Right lung (tissue), 5 donors: ENCODE data around the gene STARD9. TPM values are rescaled to one million over a fixed set of nuclear protein-coding genes. Genes with fewer than 3 reads are reported as not detected.

Experiments
- DNase-seq, 2 donors: peaks; one replicate each; pipeline ENCODE4 v3.0.0-alpha.2; 2013
- polyA plus RNA-seq, 5 donors: library from polyadenylated mRNA; unstranded; fragments of 120-200 nt; gene quantifications; one replicate each; pipeline versions ENCODE4 v1.2.1 to v1.2.3, GENCODE V29; 2013; ENCODE audit warnings: inconsistent platforms in 1 of 5, low replicate concordance in 1 of 5; ENCODE audit not compliant: insufficient read length in 5 of 5, insufficient read depth in 1 of 5

Gene STARD9
- polyA plus RNA-seq, 5 donors, result 13.2 to 22.1 (median 16.9) TPM

- DNase-seq, result no peak
These were observed 117.6 kb downstream of the STARD9 start for GRCh38 chr15:42692997-42693396.

- DNase-seq, result no peak
These were observed 118.1 kb downstream of the STARD9 start for GRCh38 chr15:42693496-42693895.

- DNase-seq, result no peak
These were observed 118.5 kb downstream of the STARD9 start for GRCh38 chr15:42693942-42694341.

- DNase-seq, result no peak
These were observed 119.0 kb downstream of the STARD9 start for GRCh38 chr15:42694398-42694797.

DNA sequence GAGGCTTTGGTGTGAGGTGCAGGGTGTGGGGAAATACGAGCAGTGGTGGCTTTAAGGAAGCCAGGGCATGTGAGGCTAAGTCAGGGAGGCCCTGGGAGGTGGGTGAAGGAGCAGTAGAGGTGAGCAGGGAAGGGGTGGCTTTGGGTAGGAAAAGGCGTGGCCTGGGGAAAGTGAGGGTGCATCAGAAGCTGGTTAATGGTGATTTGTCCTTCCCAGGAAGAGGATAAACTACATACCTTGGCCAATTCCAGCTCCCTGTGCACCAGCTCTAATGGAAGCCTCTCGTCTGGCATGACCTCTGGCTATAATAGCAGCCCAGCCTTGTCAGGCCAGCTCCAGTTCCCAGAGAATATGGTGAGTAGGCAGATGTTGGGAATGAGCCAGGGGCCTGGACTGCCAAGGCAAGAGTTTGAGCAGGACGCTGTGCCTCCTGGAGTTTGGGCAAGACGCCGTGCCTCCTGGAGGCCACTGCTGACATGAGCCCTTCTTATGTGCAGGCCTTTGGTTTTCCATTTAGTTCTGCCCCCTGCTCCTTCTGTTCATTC lies 120.2 kb downstream of the STARD9 start:
- DNase-seq, result no peak

DNA sequence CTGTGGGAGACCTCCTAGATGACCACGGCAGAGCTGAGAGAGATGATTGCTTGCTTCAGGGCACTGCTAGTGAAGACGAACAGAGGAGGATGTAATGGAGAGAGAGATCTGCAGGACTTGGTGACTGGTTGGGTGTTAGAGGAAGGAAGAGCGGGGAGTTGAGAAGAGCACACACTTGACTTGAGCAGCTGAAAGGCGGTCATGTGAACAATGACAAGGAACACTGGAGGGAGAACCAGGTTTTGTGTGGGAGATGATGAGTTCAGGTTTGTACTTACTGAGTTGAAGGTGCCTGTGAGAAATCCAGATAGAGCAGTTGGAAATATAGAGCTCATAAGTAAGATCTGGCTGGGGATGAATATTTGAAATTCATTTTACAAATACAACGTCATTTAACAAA lies 121.2 kb downstream of the STARD9 start:
- no peak for DNase-seq

DNA sequence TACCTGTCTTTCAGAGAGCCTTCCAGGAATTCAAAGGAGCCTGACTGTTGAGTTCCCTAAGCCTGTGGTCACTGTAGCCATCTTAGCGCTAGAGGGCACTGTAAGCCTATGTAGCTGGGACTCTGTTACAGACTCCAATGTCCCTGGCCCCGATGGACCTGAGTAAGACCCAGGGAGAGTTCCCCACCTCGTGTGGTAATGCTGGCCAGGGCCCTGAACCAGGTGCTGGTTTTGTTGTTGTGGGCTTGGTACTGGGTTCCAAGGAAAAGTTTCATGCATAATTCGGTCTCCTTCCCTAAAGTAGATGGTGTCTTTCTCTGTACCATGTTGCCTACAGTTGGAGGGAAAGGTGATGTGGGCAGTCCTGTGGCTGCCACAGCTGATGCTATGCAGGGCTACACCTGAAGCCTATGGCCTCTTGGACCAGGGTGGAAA lies 129.1 kb downstream of the STARD9 start:
- peak; percentile 29 to 60 for DNase-seq

DNA sequence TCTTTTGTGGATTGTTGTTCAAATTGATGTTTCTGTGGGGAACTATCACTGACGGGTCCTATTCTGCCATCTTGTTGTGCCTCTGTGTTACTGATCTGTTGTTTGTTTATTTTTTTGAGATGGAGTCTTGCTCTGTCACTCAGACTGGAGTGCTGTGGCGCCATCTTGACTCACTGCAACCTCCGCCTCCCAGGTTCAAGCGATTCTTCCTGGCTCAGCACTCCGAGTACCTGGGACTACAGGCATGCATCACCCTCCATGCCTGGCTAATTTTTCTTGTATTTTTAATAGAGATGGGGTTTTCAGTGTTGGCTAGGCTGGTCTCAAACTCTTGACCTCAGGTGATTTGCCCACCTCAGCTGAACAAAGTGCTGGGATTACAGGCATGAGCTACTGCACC lies 129.9 kb downstream of the STARD9 start:
- DNase-seq, result no peak

GRCh38 chr15:42707068-42707467 lies 131.7 kb downstream of the STARD9 start:
- DNase-seq, result no peak

DNA sequence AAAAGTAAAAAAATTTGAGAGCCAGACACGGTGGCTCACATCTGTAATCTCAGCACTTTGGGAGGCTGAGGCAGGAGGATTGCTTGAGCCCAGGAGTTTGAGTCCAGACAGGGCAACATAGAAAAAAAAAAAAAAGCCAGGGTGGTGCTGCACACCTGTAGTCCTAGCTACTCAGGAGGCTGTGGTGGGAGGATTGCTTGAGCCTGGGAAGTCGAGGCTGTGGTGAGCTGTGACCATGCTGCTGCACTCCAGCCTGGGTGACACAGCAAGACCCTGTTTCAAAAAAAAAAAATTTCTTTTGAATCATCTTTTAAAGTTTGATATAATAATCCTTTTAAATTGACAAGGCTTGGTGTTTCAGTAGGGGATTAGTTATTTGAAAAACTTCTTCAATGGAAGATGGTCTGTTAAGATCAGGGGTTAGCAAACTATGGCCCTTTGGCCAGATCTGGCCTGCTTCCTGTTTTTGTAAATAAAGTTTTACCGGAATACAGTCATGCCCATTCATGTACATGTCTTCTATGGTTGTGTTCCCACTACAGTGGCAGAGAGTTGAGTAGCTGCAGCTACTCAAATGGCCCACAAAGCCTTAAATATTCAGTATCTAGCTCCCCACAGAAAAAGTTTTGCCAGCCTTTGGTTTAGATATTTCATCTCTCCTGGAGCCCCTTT lies 132.6 kb downstream of the STARD9 start:
- DNase-seq, result no peak

DNA sequence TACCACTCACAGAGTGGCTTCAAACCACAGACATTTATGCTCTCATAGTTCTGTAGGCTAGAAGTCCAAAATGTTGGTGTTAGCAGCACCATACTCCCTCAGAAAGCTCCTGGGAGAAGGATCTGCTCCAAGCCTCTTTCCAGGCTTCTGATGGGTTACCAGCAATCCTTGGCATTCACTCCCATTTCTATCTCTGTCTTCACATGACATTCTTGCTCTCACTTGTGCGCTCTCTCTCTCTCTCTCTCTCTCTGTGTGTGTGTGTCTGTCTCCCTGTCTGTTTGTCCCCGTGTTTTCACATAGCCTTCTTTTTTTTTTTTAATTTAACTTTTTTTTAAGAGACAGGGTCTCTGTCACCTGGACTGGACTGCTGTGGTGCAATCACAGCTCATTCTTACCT lies 135.3 kb downstream of the STARD9 start:
- no peak for DNase-seq

GRCh38 chr15:42711746-42712145 lies 136.3 kb downstream of the STARD9 start:
- no peak for DNase-seq

- DNase-seq, result no peak
These were observed 137.2 kb downstream of the STARD9 start for GRCh38 chr15:42712584-42712983.

DNA sequence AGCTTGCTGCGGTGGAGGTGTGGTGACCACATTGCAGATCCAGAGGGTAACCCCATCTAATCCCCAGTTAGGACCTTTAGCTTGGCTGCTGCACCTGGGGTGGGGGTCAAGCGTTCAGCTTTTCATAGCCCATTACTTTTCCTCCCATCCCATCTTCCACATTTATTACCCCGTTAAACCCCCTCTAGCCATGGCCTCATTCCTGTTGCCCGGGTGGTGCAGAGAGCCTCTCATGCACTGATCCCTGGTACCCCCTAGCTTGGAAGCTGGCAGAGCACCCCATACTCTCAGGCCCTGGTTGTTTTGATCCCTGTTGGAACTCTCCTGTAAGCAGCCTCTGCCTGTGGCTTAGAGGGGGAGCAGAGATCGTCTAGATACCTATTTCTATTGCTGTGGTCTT lies 140.7 kb downstream of the STARD9 start:
- DNase-seq, result no peak

GRCh38 chr15:42716626-42717025 lies 141.2 kb downstream of the STARD9 start:
- no peak for DNase-seq

DNA sequence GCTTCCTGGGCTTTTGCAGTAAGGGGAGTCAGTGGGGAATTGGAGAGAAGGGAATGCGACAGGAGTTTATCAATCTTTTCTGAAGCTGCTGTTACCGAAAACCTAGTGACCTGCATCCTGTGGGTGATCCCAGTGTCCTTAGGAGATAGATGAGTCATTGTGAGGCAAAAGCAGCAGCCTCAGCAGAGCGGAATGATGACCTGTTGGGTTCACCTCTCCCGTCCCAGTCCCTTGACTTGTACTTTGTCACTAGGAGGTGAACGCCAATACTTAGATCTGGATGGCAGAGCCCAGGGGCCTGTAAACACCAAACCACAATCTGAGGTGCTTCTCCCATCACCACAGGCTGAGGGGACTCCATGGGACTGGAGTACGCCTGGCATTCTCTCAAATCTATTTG lies 143.6 kb downstream of the STARD9 start:
- no peak for DNase-seq

DNA sequence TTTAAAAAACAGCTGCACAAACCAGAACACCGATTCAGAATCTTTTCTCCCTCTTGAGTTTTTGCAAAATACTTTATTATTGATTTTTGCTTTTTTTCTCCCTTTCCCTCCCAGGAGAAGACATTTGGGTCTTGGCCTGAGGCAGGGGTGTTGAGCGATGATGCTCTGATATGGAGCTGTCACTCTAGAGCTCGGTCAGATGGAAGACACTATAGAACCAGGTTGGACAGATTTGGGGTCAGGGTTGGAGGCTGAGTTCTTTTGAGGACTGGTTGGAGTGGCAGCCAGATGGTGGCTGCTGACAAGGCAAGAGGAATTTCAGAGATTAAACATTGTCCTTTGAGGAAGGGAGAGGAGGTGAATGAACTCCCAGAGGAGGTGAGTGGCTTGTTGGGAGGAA lies 144.7 kb downstream of the STARD9 start:
- no peak for DNase-seq

DNA sequence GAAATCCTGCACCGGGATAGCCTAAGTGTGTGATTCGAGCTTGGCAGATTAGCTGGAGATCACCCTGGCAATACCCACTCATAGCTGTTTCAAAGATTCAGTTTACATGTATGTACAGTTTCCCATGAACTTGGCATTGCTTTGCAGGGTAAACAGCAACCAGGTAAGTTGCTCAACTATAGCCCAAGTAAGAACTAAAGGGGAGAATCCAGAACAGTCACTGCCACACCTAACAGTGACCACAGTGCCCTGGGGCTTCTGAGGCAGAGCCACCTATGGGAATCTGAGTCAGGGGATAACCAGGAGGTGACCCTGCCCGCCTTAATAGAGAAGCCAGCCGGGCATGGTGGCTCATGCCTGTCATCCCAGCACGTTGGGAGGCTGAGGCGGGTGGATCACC lies 145.6 kb downstream of the STARD9 start:
- no peak for DNase-seq

DNA sequence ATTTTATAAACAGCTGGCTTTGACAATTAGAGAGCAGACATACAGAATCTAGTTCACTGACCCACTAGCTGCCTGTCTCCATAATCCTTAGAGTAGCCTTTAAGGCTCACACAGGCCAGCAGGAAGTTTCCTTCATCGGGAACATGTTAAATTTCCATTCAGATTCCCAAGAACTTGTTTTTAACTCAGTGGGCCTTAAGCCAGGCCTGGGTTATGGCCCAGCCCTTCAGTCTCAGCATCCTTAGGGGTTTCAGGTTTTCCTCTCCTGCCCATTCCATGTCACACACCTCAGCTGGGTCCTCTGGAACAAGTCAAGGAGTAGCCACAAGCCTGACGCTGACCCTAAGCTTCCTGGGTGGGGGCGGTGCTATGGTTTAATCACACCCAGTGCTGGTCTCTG lies 146.5 kb downstream of the STARD9 start:
- no peak for DNase-seq

GRCh38 chr15:42723068-42723467 lies 147.7 kb downstream of the STARD9 start:
- no peak for DNase-seq

DNA sequence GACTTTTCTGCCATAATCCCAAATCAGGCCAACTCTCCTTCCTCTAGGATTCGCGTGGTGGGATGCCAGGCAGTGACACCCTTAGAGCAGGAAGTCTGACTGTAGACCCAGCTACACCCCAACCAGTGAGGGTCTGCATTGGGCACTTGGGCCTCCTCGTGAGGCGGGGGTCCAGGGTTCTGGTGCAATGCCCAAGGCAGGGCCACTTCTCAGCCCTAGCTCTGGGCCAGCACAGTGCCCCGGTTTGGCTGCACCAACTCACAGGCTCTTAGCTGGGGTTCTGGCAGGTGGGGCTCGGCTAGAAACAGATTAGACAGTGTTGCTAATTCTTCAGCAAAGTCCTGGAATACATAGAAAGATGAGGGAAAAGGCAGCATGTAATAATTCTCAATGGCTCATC lies 148.9 kb downstream of the STARD9 start:
- no peak for DNase-seq

- no peak for DNase-seq
These were observed 150.0 kb downstream of the STARD9 start for GRCh38 chr15:42725331-42725903.

- DNase-seq, result no peak
These were observed 150.7 kb downstream of the STARD9 start for GRCh38 chr15:42726114-42726513.
